IMR-90 (cell line): ENCODE measurements around the gene NUDT3. TPM values are rescaled to one million over a fixed set of nuclear protein-coding genes. Genes with fewer than 3 reads are reported as not detected.

ENCODE experiments used
- ATAC-seq: fragments of 200-7000 bp; cut with Tn5 transposase; 2 replicates; pipeline ENCODE4 v1.9.1; 2020; ENCODE audit warnings: low read depth, mild to moderate bottlenecking, moderate library complexity
- BruUV-seq: library from RNA; stranded (reverse); fragments of 400-500 nt; replicated peaks from 2 replicates; lab custom pipeline; 2021; lab: Mats Ljungman, UMichigan
- CTCF ChIA-PET: fragments of 300-600 bp; formaldehyde crosslinking; extraction: SDS; loops from one replicate; lab custom pipeline; 2021; ENCODE audit warnings: antibody characterized with exemption; lab: Yijun Ruan, JAX
- POLR2A ChIA-PET: fragments of 300-600 bp; sonication (Branson Sonifier 250); formaldehyde crosslinking; loops from one replicate; lab custom pipeline; 2022; ENCODE audit warnings: antibody characterized with exemption; ENCODE audit not compliant: unreplicated experiment; lab: Charles Lee
- DNase-seq: peaks from one replicate; pipeline ENCODE4 v3.0.0; 2013
- H2AFZ ChIP-seq: replicated peaks from 2 replicates; pipeline ENCODE3; 2013; ENCODE audit warnings: low read length, mild to moderate bottlenecking; ENCODE audit not compliant: poor library complexity
- H2AK5ac ChIP-seq: 2 replicates; pipeline ENCODE4 v1.6.1; 2013; ENCODE audit warnings: low read depth, low read length, inconsistent platforms
- H2AK9ac ChIP-seq: replicated peaks from 2 replicates; pipeline ENCODE3; 2013; ENCODE audit warnings: mild to moderate bottlenecking, low read depth, low read length, moderate library complexity; ENCODE audit not compliant: poor library complexity
- H2BK120ac ChIP-seq: 2 replicates; pipeline ENCODE4 v1.6.1; 2013; ENCODE audit warnings: low read depth, low read length, inconsistent platforms
- H2BK15ac ChIP-seq: 3 replicates; pipeline ENCODE4 v1.6.1; 2013; ENCODE audit warnings: low read depth, low read length, inconsistent platforms
- H2BK20ac ChIP-seq: 2 replicates; pipeline ENCODE4 v1.6.1; 2013; ENCODE audit warnings: low read depth, mild to moderate bottlenecking, inconsistent platforms, low read length, moderate library complexity
- H2BK5ac ChIP-seq: 2 replicates; pipeline ENCODE4 v1.6.1; 2013; ENCODE audit warnings: mild to moderate bottlenecking, low read depth, low read length, inconsistent platforms; ENCODE audit not compliant: poor library complexity, severe bottlenecking
- H3K14ac ChIP-seq: replicated peaks from 2 replicates; pipeline ENCODE4 v1.6.1; 2013; ENCODE audit warnings: low read depth, low read length, inconsistent platforms
- H3K18ac ChIP-seq: 2 replicates; pipeline ENCODE4 v1.6.1; 2013; ENCODE audit warnings: low read depth, low read length, control low read depth
- H3K23ac ChIP-seq: 2 replicates; pipeline ENCODE4 v1.6.1; 2013; ENCODE audit warnings: low read depth, low read length, inconsistent platforms
- H3K27ac ChIP-seq: 2 replicates; pipeline ENCODE4 v1.5.1; 2013; ENCODE audit warnings: mild to moderate bottlenecking, control low read depth, low read length; ENCODE audit not compliant: insufficient read depth
- H3K27me3 ChIP-seq: 2 replicates; pipeline ENCODE4 v1.6.1; 2013; ENCODE audit warnings: low read length; ENCODE audit not compliant: control insufficient read depth, insufficient read depth
- H3K36me3 ChIP-seq: 2 replicates; pipeline ENCODE4 v1.6.1; 2013; ENCODE audit warnings: low read length, mixed read lengths; ENCODE audit not compliant: control insufficient read depth, insufficient read depth
- H3K4ac ChIP-seq: 2 replicates; pipeline ENCODE4 v1.6.1; 2013; ENCODE audit warnings: low read depth, low read length, inconsistent platforms
- H3K4me1 ChIP-seq: 2 replicates; pipeline ENCODE4 v1.6.1; 2013; ENCODE audit warnings: low read length, mixed read lengths; ENCODE audit not compliant: control insufficient read depth, insufficient read depth
- H3K4me2 ChIP-seq: 2 replicates; pipeline ENCODE4 v1.6.1; 2013; ENCODE audit warnings: low read depth, mild to moderate bottlenecking, control low read depth, low read length, moderate library complexity
- H3K4me3 ChIP-seq: 2 replicates; pipeline ENCODE4 v1.5.1; 2013; ENCODE audit warnings: low read depth, mild to moderate bottlenecking, control low read depth, low read length, moderate library complexity; ENCODE audit not compliant: insufficient read depth
- H3K56ac ChIP-seq: 2 replicates; pipeline ENCODE4 v1.6.1; 2013; ENCODE audit warnings: low read length, inconsistent platforms; ENCODE audit not compliant: insufficient read depth; ENCODE audit errors: extremely low read depth
- H3K79me1 ChIP-seq, 2 experiments: 2 replicates each; pipeline ENCODE4 v1.6.1; 2013; ENCODE audit warnings: low read length in 2 of 2, inconsistent platforms in 1 of 2, low read depth in 1 of 2
- H3K9ac ChIP-seq: 2 replicates; pipeline ENCODE4 v1.6.1; 2013; ENCODE audit warnings: low read depth, low read length, control low read depth
- H3K9me1 ChIP-seq: 2 replicates; pipeline ENCODE4 v1.6.1; 2013; ENCODE audit warnings: low read length, inconsistent platforms; ENCODE audit not compliant: insufficient read depth
- H3K9me3 ChIP-seq: 2 replicates; pipeline ENCODE4 v1.6.1; 2013; ENCODE audit warnings: low read length; ENCODE audit not compliant: control insufficient read depth, insufficient read depth
- H4K20me1 ChIP-seq: 2 replicates; pipeline ENCODE4 v1.6.1; 2013; ENCODE audit warnings: low read length, inconsistent platforms; ENCODE audit not compliant: insufficient read depth
- H4K5ac ChIP-seq: 2 replicates; pipeline ENCODE4 v1.6.1; 2013; ENCODE audit warnings: mild to moderate bottlenecking, low read depth, low read length, control low read depth
- H4K8ac ChIP-seq, 2 experiments: 2 replicates each; pipeline ENCODE4 v1.6.1; 2013; ENCODE audit warnings: low read depth in 2 of 2, low read length in 2 of 2, control low read depth in 1 of 2, inconsistent platforms in 1 of 2
- H4K91ac ChIP-seq: 2 replicates; pipeline ENCODE4 v1.6.1; 2013; ENCODE audit warnings: low read depth, low read length, inconsistent platforms; ENCODE audit not compliant: insufficient read depth
- CTCF ChIP-seq: conservative IDR thresholded peaks from 2 replicates; pipeline ENCODE4 v1.5.1; 2012; ENCODE audit warnings: mild to moderate bottlenecking, low read depth, low read length, improper control_type of control experiment
- ELK1 ChIP-seq: fragments of 150-350 bp; IDR thresholded peaks from 2 replicates; pipeline ENCODE4 v1.6.1; 2016; ENCODE audit warnings: low read depth, mild to moderate bottlenecking, low read length, moderate library complexity, borderline replicate concordance
- MAZ ChIP-seq: IDR thresholded peaks from 2 replicates; pipeline ENCODE4 v1.6.1; 2012; ENCODE audit warnings: low read depth, mild to moderate bottlenecking, low read length, improper control_type of control experiment, moderate library complexity, borderline replicate concordance
- POLR2A ChIP-seq: IDR thresholded peaks from 2 replicates; pipeline ENCODE4 v1.6.1; 2012; ENCODE audit warnings: mild to moderate bottlenecking, low read depth, low read length
- RCOR1 ChIP-seq: IDR thresholded peaks from 2 replicates; pipeline ENCODE4 v1.6.1; 2012; ENCODE audit warnings: mild to moderate bottlenecking, low read length, improper control_type of control experiment; ENCODE audit not compliant: insufficient replicate concordance
- SMC3 ChIP-seq: fragments of 150-350 bp; IDR thresholded peaks from 2 replicates; pipeline ENCODE4 v1.6.1; 2016; ENCODE audit warnings: low read depth, mild to moderate bottlenecking, antibody characterized with exemption, low read length, moderate library complexity
- WGBS, 2 experiments: methylation state at CpG; one replicate each; pipeline versions ENCODE4 v1.1.5 to v1.1.7; 2013; ENCODE audit warnings: missing lambda C conversion rate in 2 of 2; ENCODE audit not compliant: insufficient read length in 1 of 2; ENCODE audit errors: extremely low coverage in 2 of 2; 5-methylcytosine and 5-hydroxymethylcytosine counted together
- dilution Hi-C: fragments of 300-500 bp; cut with HindIII; formaldehyde crosslinking; loops from one replicate; pipeline ENCODE4 v1.14.3; 2018; ENCODE audit warnings: low sequenced_read_pairs; ENCODE audit not compliant: unreplicated experiment
- in situ Hi-C: fragments of 300-500 bp; cut with MboI; formaldehyde crosslinking; loops from 3 replicates; pipeline ENCODE4 v1.14.3; 2019; ENCODE audit warnings: low sequenced_read_pairs, inconsistent platforms, mixed read lengths
- intact Hi-C: fragments of 100-400 bp; cut with micrococcal nuclease; formaldehyde crosslinking; loops from 2 replicates; pipeline ENCODE4 v1.10.0; 2022
- polyA plus RNA-seq, 3 experiments: library from polyadenylated mRNA; depleted of rRNA; stranded (reverse); fragments of >200 nt; gene quantifications; 2 replicates each; pipeline ENCODE4 v1.2.3, GENCODE V29; 2012; ENCODE audit warnings: low replicate concordance in 1 of 3
- total RNA-seq: library from RNA; depleted of rRNA; stranded (reverse); fragments of >200 nt; gene quantifications from 2 replicates; pipeline ENCODE4 v1.2.3, GENCODE V29; 2012

The NUDT3 gene
- total and polyA plus RNA-seq, 2 of the 4 experiments (the other 2 are of a cell fraction): 10.1 to 17.2 TPM

- Histone ChIP-seq H2BK20ac (no peak overlapping the region), H2AK5ac (no peak overlapping the region), H3K23ac (no peak overlapping the region), H3K18ac (no peak overlapping the region), H3K4me2 (no peak overlapping the region), H4K91ac (no peak overlapping the region), H4K8ac (no peak overlapping the region), H3K9ac (no peak overlapping the region), H3K9me1 (peaks cover 13% of the 10 kb centered on the region), H2AK9ac (no peak overlapping the region), H2BK15ac (no peak overlapping the region), H3K27me3 (no peaks in the 10 kb centered on the region), H3K4ac (no peak overlapping the region), H3K36me3 (peaks cover 5% of the 10 kb centered on the region; the same call in 1 of the 2 replicates), H4K20me1 (peaks cover 30% of the 10 kb centered on the region), H2AFZ (no peak overlapping the region), H3K4me3 (no peak overlapping the region), H3K14ac (no peak overlapping the region), H3K79me1 (peaks cover 28 to 62% of the 10 kb centered on the region in 2 experiments), H3K27ac (no peak overlapping the region), H2BK5ac (no peak overlapping the region), H2BK120ac (no peak overlapping the region), H3K9me3 (no peaks in the 10 kb centered on the region), H3K56ac (no peak overlapping the region), H4K5ac (no peak overlapping the region), H3K4me1 (peaks cover 3% of the 10 kb centered on the region; the same call in 1 of the 2 replicates)
- ChIA-PET CTCF (no interaction called here), POLR2A (no interaction called here)
- TF ChIP-seq RCOR1 (no peak), CTCF (no peak), SMC3 (no peak), MAZ (no peak), POLR2A (no peak), ELK1 (no peak)
- DNase-seq (no peak), ATAC-seq (no peak)
- WGBS, 2 experiments: 100% methylated on average over 2 of the region's 6 CpGs; no CpG with 5 or more reads in 1 of the 2 experiments
- in situ Hi-C loops (no loop called here), intact Hi-C loops (no loop called here), dilution Hi-C loops (no loop called here)
- BruUV-seq: no TSS peak
Measured at GRCh38 chr6:34333858-34334257, 58.6 kb downstream of the NUDT3 start.
